GM12878 (cell line): ENCODE measurements around the gene NTM. TPM values are rescaled to one million over a fixed set of nuclear protein-coding genes. Genes with fewer than 3 reads are reported as not detected.
A peak's percentile ranks its signal among the peaks of the same experiment; 100 is the strongest.

Experiments
- ATAC-seq: fragments of 200-7000 bp; cut with Tn5 transposase; 3 replicates; pipeline ENCODE4 v1.9.1; 2020; ENCODE audit warnings: mild to moderate bottlenecking, moderate library complexity
- BruUV-seq: library from RNA; stranded (reverse); fragments of 400-500 nt; replicated peaks from 2 replicates; lab custom pipeline; 2021; lab: Mats Ljungman, UMichigan
- CTCF ChIA-PET: fragments of 300-600 bp; sonication (Branson Sonifier 250); formaldehyde crosslinking; extraction: SDS; loops from one replicate; lab custom pipeline; 2021; ENCODE audit warnings: inconsistent platforms; lab: Yijun Ruan, JAX
- POLR2A ChIA-PET: fragments of 350-600 bp; formaldehyde crosslinking; extraction: SDS; loops from one replicate; lab custom pipeline; 2021; ENCODE audit warnings: inconsistent platforms; lab: Charles Lee
- RAD21 ChIA-PET: fragments of 300-600 bp; sonication (Branson Sonifier 250); formaldehyde crosslinking; loops from one replicate; lab custom pipeline; 2023; ENCODE audit warnings: antibody characterized with exemption; ENCODE audit not compliant: unreplicated experiment; lab: Charles Lee
- SMC1A ChIA-PET: fragments of 300-600 bp; sonication (Branson Sonifier 250); formaldehyde crosslinking; loops from one replicate; lab custom pipeline; 2023; ENCODE audit not compliant: unreplicated experiment, uncharacterized antibody; lab: Charles Lee
- DNase-seq: peaks from one replicate; pipeline ENCODE4 v3.0.0-alpha.2; 2011; ENCODE audit warnings: low read depth, low spot score
- FAIRE-seq: peaks from 3 replicates; lab custom pipeline; 2011; peaks lifted over from hg19 to GRCh38; lab: Jason Lieb, UNC
- H2AFZ ChIP-seq: 2 replicates; pipeline ENCODE4 v1.6.0; 2011; ENCODE audit warnings: low read depth, low read length, control low read depth; ENCODE audit not compliant: control insufficient read depth
- H3K27ac ChIP-seq: 2 replicates; pipeline ENCODE4 v1.5.1; 2011; ENCODE audit warnings: control low read depth; ENCODE audit not compliant: control insufficient read depth, insufficient read depth
- H3K27me3 ChIP-seq, 2 experiments: replicated peaks in 1 of 2; 2 replicates each; pipeline versions ENCODE4 v1.6.0 to v1.6.1; 2011; ENCODE audit warnings: low read length in 1 of 2; ENCODE audit not compliant: control insufficient read depth in 2 of 2, insufficient read depth in 2 of 2
- H3K36me3 ChIP-seq, 2 experiments: 2 replicates each; pipeline ENCODE4 v1.5.1; 2011; ENCODE audit warnings: low read length in 1 of 2; ENCODE audit not compliant: control insufficient read depth in 2 of 2, insufficient read depth in 2 of 2
- H3K4me1 ChIP-seq: 2 replicates; pipeline ENCODE4 v1.6.1; 2011; ENCODE audit warnings: mild to moderate bottlenecking, low read length, moderate library complexity, mixed read lengths; ENCODE audit not compliant: control insufficient read depth, insufficient read depth
- H3K4me2 ChIP-seq: 2 replicates; pipeline ENCODE4 v1.6.0; 2011; ENCODE audit warnings: control low read depth; ENCODE audit not compliant: control insufficient read depth, insufficient read depth
- H3K4me3 ChIP-seq: fragments of 200-600 bp; sonication (generic); 2 replicates; pipeline ENCODE4 v1.5.1; 2016
- H3K79me2 ChIP-seq: 2 replicates; pipeline ENCODE4 v1.6.0; 2011; ENCODE audit warnings: low read length; ENCODE audit not compliant: control insufficient read depth, insufficient read depth
- H3K9ac ChIP-seq: 2 replicates; pipeline ENCODE4 v1.8.0; 2011; ENCODE audit warnings: low read length, control low read depth, mixed read lengths; ENCODE audit not compliant: control insufficient read depth, insufficient read depth
- H3K9me3 ChIP-seq: replicated peaks from 3 replicates; pipeline ENCODE4 v1.5.1; 2011; ENCODE audit warnings: mild to moderate bottlenecking, low read length; ENCODE audit not compliant: control insufficient read depth, insufficient read depth
- H4K20me1 ChIP-seq: 2 replicates; pipeline ENCODE4 v1.6.0; 2011; ENCODE audit not compliant: control insufficient read depth, insufficient read depth
- BRCA1 ChIP-seq: IDR thresholded peaks from 2 replicates; pipeline ENCODE4 v1.6.1; 2011; ENCODE audit warnings: low read depth, low read length, improper control_type of control experiment
- CEBPB ChIP-seq, 2 experiments: fragments of 150-350 bp in 1 of 2; IDR thresholded peaks; 2 replicates each; pipeline ENCODE4 v1.6.1; 2012 to 2014; ENCODE audit warnings: low read depth in 2 of 2, low read length in 2 of 2, borderline replicate concordance in 1 of 2, inconsistent platforms in 1 of 2
- RAD21 ChIP-seq: IDR thresholded peaks from 2 replicates; pipeline ENCODE4 v1.6.1; 2011; ENCODE audit warnings: mild to moderate bottlenecking, low read depth, low read length, moderate library complexity; ENCODE audit not compliant: insufficient read depth
- SMC3 ChIP-seq: IDR thresholded peaks from 2 replicates; pipeline ENCODE4 v1.6.1; 2011; ENCODE audit warnings: low read length, improper control_type of control experiment, borderline replicate concordance
- SREBF2 ChIP-seq: IDR thresholded peaks from 2 replicates; pipeline ENCODE4 v1.6.1; 2012; ENCODE audit warnings: mild to moderate bottlenecking, low read length
- WGBS: methylation state at CpG from one replicate; pipeline ENCODE4 v1.1.6; 2016; ENCODE audit warnings: low lambda C conversion rate; ENCODE audit not compliant: insufficient replicate concordance, insufficient coverage; ENCODE audit errors: missing lambda C conversion rate; 5-methylcytosine and 5-hydroxymethylcytosine counted together
- in situ Hi-C: fragments of 300-500 bp; cut with MboI; formaldehyde crosslinking; loops from 9 replicates; pipeline ENCODE4 v1.14.3; 2018; ENCODE audit warnings: mixed read lengths
- intact Hi-C: fragments of 100-400 bp; cut with micrococcal nuclease; formaldehyde crosslinking; loops from one replicate; pipeline ENCODE4 v1.14.2; 2022; ENCODE audit not compliant: unreplicated experiment
- polyA plus RNA-seq, 11 experiments: library from polyadenylated mRNA; depleted of rRNA in 4 of 11; unstranded in 6 of 11; stranded (reverse) in 5 of 11; fragments of >200 nt; fragmentation: Nextera tagmentation in 4 of 11; fragmentation: Illumina TruSeq in 1 of 11; extraction: Ambion mirVana in 4 of 11; extraction: Trizol in 1 of 11; gene quantifications; 1 replicate in 1 of 11; 2 replicates in 10 of 11; pipeline versions ENCODE4 v1.2.1 to v1.2.3, GENCODE V29; 2011 to 2016; ENCODE audit warnings: inconsistent platforms in 2 of 11, missing spikeins in 2 of 11, low read depth in 1 of 11
- total RNA-seq, 4 experiments: library from RNA; depleted of rRNA in 3 of 4; stranded (reverse); fragments of >200 nt in 3 of 4; fragmentation: Illumina TruSeq in 1 of 4; extraction: Trizol in 1 of 4; gene quantifications; 2 replicates each; pipeline versions ENCODE4 v1.2.1 to v1.2.3, GENCODE V29; 2013 to 2021
- TF ChIP-seq, protein P1 (sequence below): IDR thresholded peaks from 2 replicates; pipeline ENCODE4 v1.6.1; 2012; ENCODE audit warnings: improper control_type of control experiment, low read depth, low read length; ENCODE audit not compliant: insufficient replicate concordance
- TF ChIP-seq, protein P2 (sequence below), 3 experiments: IDR thresholded peaks in 2 of 3; conservative IDR thresholded peaks in 1 of 3; 2 replicates each; pipeline ENCODE4 v1.5.1; 2011; ENCODE audit warnings: low read depth in 3 of 3, low read length in 3 of 3, mild to moderate bottlenecking in 3 of 3, control low read depth in 2 of 3, moderate library complexity in 2 of 3, inconsistent platforms in 1 of 3, mixed read lengths in 1 of 3; ENCODE audit not compliant: control insufficient read depth in 2 of 3, insufficient read depth in 1 of 3; ENCODE audit errors: extremely low read depth in 1 of 3

The NTM gene
- total and polyA plus RNA-seq, 10 of the 15 experiments (the other 5 are each of a cell fraction or from before 2014, with no cell fraction given) = not detected

DNA sequence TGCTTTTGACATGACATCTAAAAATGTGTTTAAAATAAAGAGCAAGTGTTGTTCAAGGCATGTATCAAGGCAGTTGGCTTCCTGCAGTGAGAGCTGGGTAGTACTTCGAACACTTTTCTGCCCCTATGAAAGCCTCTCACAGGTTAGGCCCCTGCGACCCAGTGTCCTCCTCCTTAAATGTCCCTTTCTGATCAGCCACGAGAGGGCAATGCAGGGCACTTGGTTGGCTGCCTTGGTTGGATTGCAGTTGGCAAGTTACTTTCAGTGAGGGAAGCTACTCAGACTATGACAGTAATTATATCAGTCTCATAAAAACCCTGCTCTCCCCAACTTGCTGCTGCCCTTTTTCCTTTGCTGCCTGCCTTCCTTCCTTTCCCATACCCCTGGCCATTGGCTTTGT is 743.8 kb downstream of the NTM start:
- Histone ChIP-seq H3K36me3 (no peaks in the 10 kb centered on the region), H3K27me3 (peaks cover 0 to 2% of the 10 kb centered on the region in 2 experiments; a peak in 1 of 4 replicates), H3K4me1 (no peaks in the 10 kb centered on the region), H3K4me2 (no peak overlapping the region), H4K20me1 (no peaks in the 10 kb centered on the region), H2AFZ (no peak overlapping the region), H3K9ac (no peak overlapping the region), H3K27ac (no peak overlapping the region), H3K4me3 (no peak overlapping the region), H3K9me3 (no peaks in the 10 kb centered on the region), H3K79me2 (no peaks in the 10 kb centered on the region)
- SMC1A ChIA-PET = interaction anchor here (1.2 to 1.5 kb wide), 3 partner anchors 9 to 246 kb away, joined by 3 read pairs; no protein-coding TSS in a partner anchor
- 5% methylated on average over 3 of the region's 3 CpGs for WGBS
- DNase-seq (no peak), ATAC-seq (peak; percentile 81), FAIRE-seq (no peak)
- POLR2A ChIA-PET = no interaction called here
- CTCF ChIA-PET = interaction anchor here (0.6 to 2.7 kb wide), 5 partner anchors 12 to 566 kb away, joined by 3 to 18 read pairs (median 3); no protein-coding TSS in a partner anchor
- in situ Hi-C loops (no loop called here), intact Hi-C loops (loop anchor here (1.0 kb wide), 1 partner anchor 288 kb away; no protein-coding TSS in a partner anchor)
- RAD21 ChIA-PET = no interaction called here
- TF ChIP-seq, protein P1, sequence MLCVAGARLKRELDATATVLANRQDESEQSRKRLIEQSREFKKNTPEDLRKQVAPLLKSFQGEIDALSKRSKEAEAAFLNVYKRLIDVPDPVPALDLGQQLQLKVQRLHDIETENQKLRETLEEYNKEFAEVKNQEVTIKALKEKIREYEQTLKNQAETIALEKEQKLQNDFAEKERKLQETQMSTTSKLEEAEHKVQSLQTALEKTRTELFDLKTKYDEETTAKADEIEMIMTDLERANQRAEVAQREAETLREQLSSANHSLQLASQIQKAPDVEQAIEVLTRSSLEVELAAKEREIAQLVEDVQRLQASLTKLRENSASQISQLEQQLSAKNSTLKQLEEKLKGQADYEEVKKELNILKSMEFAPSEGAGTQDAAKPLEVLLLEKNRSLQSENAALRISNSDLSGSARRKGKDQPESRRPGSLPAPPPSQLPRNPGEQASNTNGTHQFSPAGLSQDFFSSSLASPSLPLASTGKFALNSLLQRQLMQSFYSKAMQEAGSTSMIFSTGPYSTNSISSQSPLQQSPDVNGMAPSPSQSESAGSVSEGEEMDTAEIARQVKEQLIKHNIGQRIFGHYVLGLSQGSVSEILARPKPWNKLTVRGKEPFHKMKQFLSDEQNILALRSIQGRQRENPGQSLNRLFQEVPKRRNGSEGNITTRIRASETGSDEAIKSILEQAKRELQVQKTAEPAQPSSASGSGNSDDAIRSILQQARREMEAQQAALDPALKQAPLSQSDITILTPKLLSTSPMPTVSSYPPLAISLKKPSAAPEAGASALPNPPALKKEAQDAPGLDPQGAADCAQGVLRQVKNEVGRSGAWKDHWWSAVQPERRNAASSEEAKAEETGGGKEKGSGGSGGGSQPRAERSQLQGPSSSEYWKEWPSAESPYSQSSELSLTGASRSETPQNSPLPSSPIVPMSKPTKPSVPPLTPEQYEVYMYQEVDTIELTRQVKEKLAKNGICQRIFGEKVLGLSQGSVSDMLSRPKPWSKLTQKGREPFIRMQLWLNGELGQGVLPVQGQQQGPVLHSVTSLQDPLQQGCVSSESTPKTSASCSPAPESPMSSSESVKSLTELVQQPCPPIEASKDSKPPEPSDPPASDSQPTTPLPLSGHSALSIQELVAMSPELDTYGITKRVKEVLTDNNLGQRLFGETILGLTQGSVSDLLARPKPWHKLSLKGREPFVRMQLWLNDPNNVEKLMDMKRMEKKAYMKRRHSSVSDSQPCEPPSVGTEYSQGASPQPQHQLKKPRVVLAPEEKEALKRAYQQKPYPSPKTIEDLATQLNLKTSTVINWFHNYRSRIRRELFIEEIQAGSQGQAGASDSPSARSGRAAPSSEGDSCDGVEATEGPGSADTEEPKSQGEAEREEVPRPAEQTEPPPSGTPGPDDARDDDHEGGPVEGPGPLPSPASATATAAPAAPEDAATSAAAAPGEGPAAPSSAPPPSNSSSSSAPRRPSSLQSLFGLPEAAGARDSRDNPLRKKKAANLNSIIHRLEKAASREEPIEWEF = no peak
- no peak for TF ChIP-seq CEBPB (IDR thresholded peaks at IDR 0.05; ENCODE audit: borderline replicate concordance in 1 of 2, low read depth in 2 of 2, low read length in 2 of 2)
- TF ChIP-seq, protein P2, sequence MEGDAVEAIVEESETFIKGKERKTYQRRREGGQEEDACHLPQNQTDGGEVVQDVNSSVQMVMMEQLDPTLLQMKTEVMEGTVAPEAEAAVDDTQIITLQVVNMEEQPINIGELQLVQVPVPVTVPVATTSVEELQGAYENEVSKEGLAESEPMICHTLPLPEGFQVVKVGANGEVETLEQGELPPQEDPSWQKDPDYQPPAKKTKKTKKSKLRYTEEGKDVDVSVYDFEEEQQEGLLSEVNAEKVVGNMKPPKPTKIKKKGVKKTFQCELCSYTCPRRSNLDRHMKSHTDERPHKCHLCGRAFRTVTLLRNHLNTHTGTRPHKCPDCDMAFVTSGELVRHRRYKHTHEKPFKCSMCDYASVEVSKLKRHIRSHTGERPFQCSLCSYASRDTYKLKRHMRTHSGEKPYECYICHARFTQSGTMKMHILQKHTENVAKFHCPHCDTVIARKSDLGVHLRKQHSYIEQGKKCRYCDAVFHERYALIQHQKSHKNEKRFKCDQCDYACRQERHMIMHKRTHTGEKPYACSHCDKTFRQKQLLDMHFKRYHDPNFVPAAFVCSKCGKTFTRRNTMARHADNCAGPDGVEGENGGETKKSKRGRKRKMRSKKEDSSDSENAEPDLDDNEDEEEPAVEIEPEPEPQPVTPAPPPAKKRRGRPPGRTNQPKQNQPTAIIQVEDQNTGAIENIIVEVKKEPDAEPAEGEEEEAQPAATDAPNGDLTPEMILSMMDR (IDR thresholded peaks at IDR 0.05 in 2 of 3, conservative IDR thresholded peaks at IDR 0.05 in 1 of 3; ENCODE audit: control insufficient read depth in 2 of 3, extremely low read depth in 1 of 3, insufficient read depth in 1 of 3, low read depth in 3 of 3, low read length in 3 of 3) = peak; percentile 34 to 53 (median 51)
- peak; percentile 58 for TF ChIP-seq RAD21
- TF ChIP-seq BRCA1 = no peak
- peak; percentile 23; the same call in 1 of the 2 replicates for TF ChIP-seq SMC3
- no peak for TF ChIP-seq SREBF2
- BruUV-seq = no TSS peak
